GM19193 (cell line): ENCODE data around the gene PRSS36.

Experiments used
- POLR2A ChIP-seq: IDR thresholded peaks from 4 replicates; pipeline ENCODE4 v1.6.1; 2011; ENCODE audit not compliant: insufficient read depth, insufficient read length; ENCODE audit errors: extremely low read depth

Gene PRSS36

DNA sequence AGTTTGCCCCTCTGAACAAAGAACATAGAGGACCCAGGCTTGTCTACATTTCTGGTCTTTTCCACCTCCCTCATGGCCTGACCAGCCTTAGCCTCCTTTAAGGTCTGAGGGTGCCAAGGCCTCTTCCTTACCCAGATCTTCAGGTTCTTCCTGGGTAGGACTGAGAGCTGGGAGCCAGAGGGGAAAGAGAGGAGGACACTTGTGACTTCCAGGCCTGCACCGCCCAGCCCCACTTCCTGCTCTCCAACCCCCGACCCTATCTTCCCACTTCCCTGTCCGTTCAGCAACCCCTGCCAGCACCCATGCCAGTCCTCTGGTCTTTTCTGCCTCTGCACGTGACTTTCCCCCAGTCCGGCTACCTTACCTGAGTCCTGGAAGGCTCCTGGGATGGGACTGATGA is 534 bp downstream of the PRSS36 start:
- no peak for TF ChIP-seq POLR2A

DNA sequence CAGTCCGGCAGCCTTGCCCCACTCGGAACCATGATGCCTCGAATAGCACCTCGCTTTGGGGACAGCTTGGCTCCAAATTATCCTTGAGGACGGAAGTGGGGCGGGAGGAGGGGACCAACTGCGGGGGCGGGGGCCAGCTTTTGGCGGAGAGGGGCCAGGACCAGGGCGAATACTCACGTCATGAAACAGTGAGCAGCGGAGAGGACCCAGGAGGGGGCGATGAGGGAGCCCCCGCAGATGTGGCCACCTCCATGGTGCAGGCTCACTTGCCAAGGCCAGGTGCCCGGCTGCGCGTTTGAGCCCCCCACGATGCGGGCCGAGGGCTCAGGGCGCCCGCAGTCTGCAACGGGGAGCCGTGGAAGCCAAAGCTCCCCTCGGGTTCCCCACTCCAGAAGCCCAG is 970 bp downstream of the PRSS36 start:
- TF ChIP-seq POLR2A = no peak

DNA sequence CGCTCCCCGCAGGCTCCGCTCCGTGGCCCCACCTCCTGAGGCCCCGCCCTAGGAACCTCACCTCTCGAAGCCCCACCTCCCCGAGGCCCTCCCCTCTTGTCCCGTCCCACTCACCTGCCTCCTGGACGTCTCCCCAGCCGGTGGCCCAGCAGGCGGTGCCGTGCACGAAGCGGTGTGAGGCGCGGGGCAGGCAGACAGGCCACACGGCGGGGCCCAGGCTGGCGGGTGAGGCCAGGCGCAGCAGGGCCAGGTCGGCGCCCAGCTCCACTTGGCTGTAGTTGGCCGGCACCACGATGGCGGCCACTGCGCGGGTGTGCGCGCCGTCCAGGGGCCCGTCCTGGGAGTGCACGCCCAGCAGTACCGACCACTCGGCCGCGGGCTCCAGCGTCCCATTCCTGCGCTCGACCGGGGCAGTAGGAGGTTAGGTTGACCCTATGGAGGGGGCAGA is 1.6 kb downstream of the PRSS36 start:
- no peak for TF ChIP-seq POLR2A

- no peak for TF ChIP-seq POLR2A
Measured at GRCh38 chr16:31147574-31147973, 2.3 kb downstream of the PRSS36 start.

DNA sequence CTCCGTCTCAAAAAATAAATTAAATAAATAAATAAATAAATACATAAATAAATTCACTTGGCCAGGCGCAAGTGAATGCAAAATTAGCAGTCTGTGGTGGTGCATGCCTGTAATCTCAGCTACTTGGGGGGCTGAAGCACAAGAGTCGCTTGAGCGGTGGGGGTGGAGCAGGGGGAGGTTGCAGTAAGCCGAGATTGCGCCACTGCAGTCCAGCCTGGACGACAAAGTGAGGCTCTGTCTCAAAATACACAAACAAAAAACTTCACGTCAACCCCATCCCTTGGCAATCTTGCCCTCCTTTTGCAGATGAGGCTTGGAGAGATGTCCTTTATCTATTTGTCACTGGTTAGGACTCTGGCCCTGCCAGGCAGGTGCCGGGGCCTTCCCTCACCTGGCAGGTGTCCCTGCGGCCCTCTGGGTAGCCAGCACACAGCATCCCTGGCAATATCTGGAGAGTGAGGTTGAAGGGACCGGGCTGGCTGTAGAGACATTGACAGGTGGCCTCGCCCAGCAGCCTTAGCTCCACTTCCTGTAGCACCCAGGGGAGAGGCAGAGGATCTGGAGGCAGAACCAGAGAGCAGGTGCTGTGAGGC is 4.4 kb downstream of the PRSS36 start:
- no peak for TF ChIP-seq POLR2A

- TF ChIP-seq POLR2A = no peak
Measured at GRCh38 chr16:31143694-31144148, 6.1 kb downstream of the PRSS36 start.

DNA sequence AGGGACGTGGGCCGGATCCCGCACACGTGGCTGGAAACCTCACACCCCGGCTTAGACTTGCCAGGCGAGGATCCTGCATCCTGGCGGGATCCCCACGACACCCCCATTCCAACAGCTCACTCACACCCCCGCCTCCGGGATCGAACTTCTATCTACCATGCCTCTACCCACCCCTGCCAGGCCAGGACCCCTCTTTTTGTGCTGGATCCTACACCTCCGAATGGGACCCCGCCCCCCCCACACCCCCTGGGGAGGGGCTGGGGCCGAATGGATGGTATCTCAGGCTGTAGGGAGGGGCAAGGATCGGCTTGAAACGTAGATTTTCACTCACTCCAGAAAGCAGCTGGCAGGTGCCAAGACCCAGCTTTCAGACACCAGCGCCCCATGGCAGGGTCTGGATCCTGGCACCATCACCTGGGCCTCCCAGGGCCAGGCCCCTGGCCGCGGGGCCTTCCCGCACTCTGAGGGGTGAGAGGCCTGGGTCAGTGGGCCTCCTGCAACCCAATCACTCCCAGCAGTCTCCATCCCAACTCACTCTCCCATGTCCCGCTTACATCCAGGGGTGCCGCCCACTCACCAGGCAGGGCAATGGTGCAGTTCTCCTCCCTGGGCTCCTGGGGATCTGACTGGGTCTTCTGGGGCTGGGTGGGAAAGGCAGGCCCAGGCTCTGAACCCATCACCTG is 6.7 kb downstream of the PRSS36 start:
- TF ChIP-seq POLR2A = no peak

GRCh38 chr16:31142109-31143010 is 7.5 kb downstream of the PRSS36 start:
- TF ChIP-seq POLR2A = no peak

GRCh38 chr16:31141489-31142108 is 8.3 kb downstream of the PRSS36 start:
- TF ChIP-seq POLR2A = no peak

GRCh38 chr16:31138621-31139578 is 11.0 kb downstream of the PRSS36 start:
- TF ChIP-seq POLR2A = no peak

DNA sequence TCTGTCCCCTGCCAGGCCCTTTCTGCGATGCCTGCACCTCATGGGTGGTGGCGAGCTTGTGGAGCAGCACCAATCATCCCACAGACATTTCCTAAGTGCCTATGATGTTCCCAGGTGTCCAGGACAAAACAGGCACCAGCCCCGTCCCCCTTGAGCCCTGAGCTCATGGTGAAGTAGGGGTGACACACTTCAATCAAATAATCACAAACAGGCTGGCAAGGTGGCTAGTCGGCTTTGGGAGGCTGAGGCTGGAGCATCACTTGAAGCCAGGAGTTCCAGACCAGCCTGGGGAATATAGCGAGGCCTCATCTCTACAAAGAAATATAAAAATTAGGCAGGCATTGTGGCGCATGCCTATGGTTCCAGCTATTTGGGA is 13.6 kb downstream of the PRSS36 start:
- TF ChIP-seq POLR2A = no peak

- no peak for TF ChIP-seq POLR2A
Measured at GRCh38 chr16:31135535-31136286, 14.2 kb downstream of the PRSS36 start, which contains the start of gene PRSS8. PRSS8 (minus strand) TSS chr16:31135727; CDS start chr16:31135498, 229 bp downstream.
